ENCODE data around the gene MILR1. TPM values are rescaled to one million over a fixed set of nuclear protein-coding genes. Genes with fewer than 3 reads are reported as not detected.
"Not testable (repeated sequence)": the region's sequence is repeated elsewhere in the genome, so short reads cannot be mapped to it uniquely, and the experiment has no call there.

The MILR1 gene
- total RNA-seq, 3 donors from 2014 or later = 3.1 to 8.3 (median 4.3) TPM

GRCh38 chr17:64488301-64488700 lies 39.4 kb downstream of the MILR1 start:
- Histone ChIP-seq H3K9me3 (no peaks in the 10 kb centered on the region), H3K27me3 (no peaks in the 10 kb centered on the region), H3K4me1 (no peaks in the 10 kb centered on the region), H3K4me3 (no peak overlapping the region), H3K36me3 (peaks cover 9% of the 10 kb centered on the region), H3K27ac (no peak overlapping the region)
- intact Hi-C loops (cut with DNase I; ENCODE audit: low total_unique reads) = no loop called here
- no peak for DNase-seq (ENCODE audit: low spot score in 2 of 2)
- TF ChIP-seq CTCF (IDR thresholded peaks at IDR 0.05) = no peak
- no peak for TF ChIP-seq POLR2A (IDR thresholded peaks at IDR 0.05)
- no peak for TF ChIP-seq POLR2AphosphoS5 (IDR thresholded peaks at IDR 0.05)

- Histone ChIP-seq H3K27me3 (no peaks in the 10 kb centered on the region), H3K4me1 (peaks cover 0 to 5% of the 10 kb centered on the region in 2 donors)
- intact Hi-C loops (cut with DNase I; ENCODE audit: low total_unique reads) = no loop called here
These were observed 42.3 kb downstream of the MILR1 start for GRCh38 chr17:64491034-64491860.

GRCh38 chr17:64491994-64492393 lies 43.1 kb downstream of the MILR1 start:
- DNase-seq (ENCODE audit: low spot score in 2 of 2) = no peak
- no peak for TF ChIP-seq CTCF (IDR thresholded peaks at IDR 0.05)
- no peak for TF ChIP-seq POLR2A (IDR thresholded peaks at IDR 0.05)
- TF ChIP-seq POLR2AphosphoS5 (IDR thresholded peaks at IDR 0.05) = no peak
- intact Hi-C loops (cut with DNase I; ENCODE audit: low total_unique reads) = no loop called here
- no peaks in the 10 kb centered on the region for H3K27me3 ChIP-seq
- no peak overlapping the region for H3K4me3 ChIP-seq
- peaks cover 0 to 5% of the 10 kb centered on the region in 2 donors for H3K4me1 ChIP-seq
- no peaks in the 10 kb centered on the region for H3K36me3 ChIP-seq
- no peaks in the 10 kb centered on the region for H3K9me3 ChIP-seq
- no peak overlapping the region for H3K27ac ChIP-seq

More at GRCh38 chr17:64491034-64491860, 42.3 kb downstream of the MILR1 start:
- Histone ChIP-seq H3K9me3 (no peaks in the 10 kb centered on the region), H3K4me3 (no peak overlapping the region), H3K36me3 (no peaks in the 10 kb centered on the region), H3K27ac (no peak overlapping the region)
- no peak for DNase-seq (ENCODE audit: low spot score in 2 of 2)
- peak in 1 of 3 donors; percentile 30 for TF ChIP-seq CTCF (IDR thresholded peaks at IDR 0.05)
- TF ChIP-seq POLR2AphosphoS5 (IDR thresholded peaks at IDR 0.05) = no peak

GRCh38 chr17:64492481-64493109 lies 43.7 kb downstream of the MILR1 start:
- no peaks in the 10 kb centered on the region for H3K27me3 ChIP-seq
- no peaks in the 10 kb centered on the region for H3K36me3 ChIP-seq
- H3K9me3 ChIP-seq = no peaks in the 10 kb centered on the region
- TF ChIP-seq POLR2A (IDR thresholded peaks at IDR 0.05) (no peak), POLR2AphosphoS5 (IDR thresholded peaks at IDR 0.05) (no peak), CTCF (IDR thresholded peaks at IDR 0.05) (peak in 2 of 3 donors; percentile 31 to 40)
- peaks cover 0 to 5% of the 10 kb centered on the region in 2 donors for H3K4me1 ChIP-seq
- no peak for DNase-seq (ENCODE audit: low spot score in 2 of 2)
- H3K27ac ChIP-seq = no peak overlapping the region
- H3K4me3 ChIP-seq = no peak overlapping the region
- intact Hi-C loops (cut with DNase I; ENCODE audit: low total_unique reads) = no loop called here

GRCh38 chr17:64494121-64494520 lies 45.2 kb downstream of the MILR1 start:
- intact Hi-C loops (cut with DNase I; ENCODE audit: low total_unique reads) = no loop called here
- TF ChIP-seq POLR2AphosphoS5 (IDR thresholded peaks at IDR 0.05) (no peak), POLR2A (IDR thresholded peaks at IDR 0.05) (no peak), CTCF (IDR thresholded peaks at IDR 0.05) (no peak)
- no peaks in the 10 kb centered on the region for H3K36me3 ChIP-seq
- peaks cover 0 to 5% of the 10 kb centered on the region in 2 donors for H3K4me1 ChIP-seq
- no peak overlapping the region for H3K27ac ChIP-seq
- H3K9me3 ChIP-seq = no peaks in the 10 kb centered on the region
- no peak overlapping the region for H3K4me3 ChIP-seq
- DNase-seq (ENCODE audit: low spot score in 2 of 2) = no peak
- no peaks in the 10 kb centered on the region for H3K27me3 ChIP-seq

- H3K9me3 ChIP-seq; DNase-seq (ENCODE audit: low spot score in 2 of 2); intact Hi-C loops (cut with DNase I; ENCODE audit: low total_unique reads); H3K27me3 ChIP-seq; H3K4me1 ChIP-seq; H3K36me3 ChIP-seq; H3K27ac ChIP-seq: not testable (repeated sequence)
- peak overlapping the region in 2 of 3 donors; percentile 72 to 82 for H3K4me3 ChIP-seq
These were observed 46.4 kb downstream of the MILR1 start for GRCh38 chr17:64495300-64495699.

All from breast epithelium (tissue), 4 donors.